Stimulated activated CD8-positive, alpha-beta memory T cell treated with anti-CD3 and anti-CD28 coated beads, Interleukin-2, amount 100 ng/mL, for 48 hours (primary cell): ENCODE results near the gene TTLL7.
"Not testable (repeated sequence)": the region's sequence is repeated elsewhere in the genome, so short reads cannot be mapped to it uniquely, and the experiment has no call there.

Experiments
- DNase-seq, 2 donors: peaks; one replicate each; pipeline ENCODE4 v3.0.0-alpha.2; 2020; ENCODE audit warnings: low read depth in 2 of 2

Gene TTLL7

GRCh38 chr1:83929184-83929583, 69.7 kb downstream of the TTLL7 start:
- DNase-seq, result no peak

GRCh38 chr1:83928396-83928795, 70.5 kb downstream of the TTLL7 start:
- no peak for DNase-seq

GRCh38 chr1:83927701-83928100, 71.2 kb downstream of the TTLL7 start:
- DNase-seq, result no peak

- DNase-seq, result no peak
These were observed 71.9 kb downstream of the TTLL7 start for GRCh38 chr1:83927061-83927460.

- DNase-seq, result no peak
These were observed 75.4 kb downstream of the TTLL7 start for GRCh38 chr1:83923553-83923952.

GRCh38 chr1:83922431-83922830, 76.5 kb downstream of the TTLL7 start:
- no peak for DNase-seq

- DNase-seq, result no peak
These were observed 78.6 kb downstream of the TTLL7 start for GRCh38 chr1:83920320-83920719.

- no peak for DNase-seq
These were observed 79.1 kb downstream of the TTLL7 start for GRCh38 chr1:83919872-83920271.

GRCh38 chr1:83918688-83919285, 80.1 kb downstream of the TTLL7 start:
- no peak for DNase-seq

- no peak for DNase-seq
These were observed 81.0 kb downstream of the TTLL7 start for GRCh38 chr1:83917959-83918358.

- not testable (repeated sequence) for DNase-seq
These were observed 82.8 kb downstream of the TTLL7 start for GRCh38 chr1:83916094-83916493.

- DNase-seq, result no peak
These were observed 86.1 kb downstream of the TTLL7 start for GRCh38 chr1:83912876-83913275.

- DNase-seq, result no peak
These were observed 88.5 kb downstream of the TTLL7 start for GRCh38 chr1:83910461-83910860.

- no peak for DNase-seq
These were observed 89.2 kb downstream of the TTLL7 start for GRCh38 chr1:83909687-83910086.

- no peak for DNase-seq
These were observed 93.5 kb downstream of the TTLL7 start for GRCh38 chr1:83905315-83905907.

GRCh38 chr1:83901547-83902155, 97.3 kb downstream of the TTLL7 start:
- DNase-seq, result no peak

GRCh38 chr1:83900524-83900923, 98.4 kb downstream of the TTLL7 start:
- DNase-seq, result no peak

GRCh38 chr1:83897516-83897915, 101.4 kb downstream of the TTLL7 start:
- DNase-seq, result no peak

- DNase-seq, result no peak
These were observed 102.6 kb downstream of the TTLL7 start for GRCh38 chr1:83896299-83896698.

GRCh38 chr1:83889707-83890106, 109.2 kb downstream of the TTLL7 start:
- no peak for DNase-seq

- no peak for DNase-seq
These were observed 111.4 kb downstream of the TTLL7 start for GRCh38 chr1:83887483-83887882.

- no peak for DNase-seq
These were observed 115.0 kb downstream of the TTLL7 start for GRCh38 chr1:83883979-83884378.

GRCh38 chr1:83882906-83883305, 116.0 kb downstream of the TTLL7 start:
- no peak for DNase-seq

- DNase-seq, result no peak
These were observed 126.4 kb downstream of the TTLL7 start for GRCh38 chr1:83872515-83872914.
